NCI-H2107 (cell line): ENCODE measurements around the gene EYA4.
A peak's percentile ranks its signal among the peaks of the same experiment; 100 is the strongest.

Experiments
- DNase-seq: peaks from one replicate; lab custom pipeline; 2025; lab: John Stamatoyannopoulos, UW

The EYA4 gene

GRCh38 chr6:133289733-133290306, 48.7 kb downstream of the EYA4 start:
- no peak for DNase-seq

GRCh38 chr6:133290930-133291329, 49.8 kb downstream of the EYA4 start:
- DNase-seq: peak; percentile 24

GRCh38 chr6:133291671-133292070, 50.5 kb downstream of the EYA4 start:
- DNase-seq: no peak

GRCh38 chr6:133297657-133298056, 56.5 kb downstream of the EYA4 start:
- DNase-seq: no peak

- DNase-seq: no peak
Observed at GRCh38 chr6:133298335-133298734, 57.2 kb downstream of the EYA4 start.

- no peak for DNase-seq
Observed at GRCh38 chr6:133298801-133299200, 57.6 kb downstream of the EYA4 start.

- DNase-seq: no peak
Observed at GRCh38 chr6:133300896-133301295, 59.7 kb downstream of the EYA4 start.

- no peak for DNase-seq
Observed at GRCh38 chr6:133301835-133302234, 60.7 kb downstream of the EYA4 start.

GRCh38 chr6:133306931-133307330, 65.8 kb downstream of the EYA4 start:
- DNase-seq: no peak

- no peak for DNase-seq
Observed at GRCh38 chr6:133309579-133309978, 68.4 kb downstream of the EYA4 start.

GRCh38 chr6:133312006-133312405, 70.8 kb downstream of the EYA4 start:
- DNase-seq: no peak

- no peak for DNase-seq
Observed at GRCh38 chr6:133313068-133313467, 71.9 kb downstream of the EYA4 start.

GRCh38 chr6:133314947-133315346, 73.8 kb downstream of the EYA4 start:
- peak; percentile 23 for DNase-seq

GRCh38 chr6:133315811-133316210, 74.7 kb downstream of the EYA4 start:
- DNase-seq: no peak

GRCh38 chr6:133317704-133318103, 76.5 kb downstream of the EYA4 start:
- DNase-seq: no peak

GRCh38 chr6:133326584-133326983, 85.4 kb downstream of the EYA4 start:
- peak; percentile 13 for DNase-seq

- DNase-seq: no peak
Observed at GRCh38 chr6:133333852-133334251, 92.7 kb downstream of the EYA4 start.

- DNase-seq: no peak
Observed at GRCh38 chr6:133337308-133337707, 96.2 kb downstream of the EYA4 start.

GRCh38 chr6:133339543-133340384, 98.6 kb downstream of the EYA4 start:
- DNase-seq: no peak

GRCh38 chr6:133340557-133340956, 99.4 kb downstream of the EYA4 start:
- DNase-seq: no peak

GRCh38 chr6:133341607-133342158, 100.5 kb downstream of the EYA4 start:
- DNase-seq: peak; percentile 64

- no peak for DNase-seq
Observed at GRCh38 chr6:133343220-133343619, 102.1 kb downstream of the EYA4 start.

- DNase-seq: no peak
Observed at GRCh38 chr6:133348846-133349245, 107.7 kb downstream of the EYA4 start.
